Subcutaneous adipose tissue (tissue), 4 donors: Measurements from ENCODE around the gene MAPRE2. TPM values are rescaled to one million over a fixed set of nuclear protein-coding genes. Genes with fewer than 3 reads are reported as not detected.

ENCODE experiments used
- total RNA-seq, 4 donors: library from RNA; depleted of rRNA; stranded (reverse); fragments of >200 nt; gene quantifications; one replicate each; pipeline ENCODE4 v1.1.0, GENCODE V29; 2016
- TF ChIP-seq, protein P1 (sequence below): fragments of 450-650 bp; IDR thresholded peaks from one replicate; pipeline ENCODE4 v1.5.1; 2016; ENCODE audit warnings: low read depth, mild to moderate bottlenecking, control low read depth, antibody characterized with exemption, moderate library complexity

MAPRE2 gene
- total RNA-seq, 4 donors from 2014 or later: 11.9 to 27.6 (median 21.2) TPM

DNA sequence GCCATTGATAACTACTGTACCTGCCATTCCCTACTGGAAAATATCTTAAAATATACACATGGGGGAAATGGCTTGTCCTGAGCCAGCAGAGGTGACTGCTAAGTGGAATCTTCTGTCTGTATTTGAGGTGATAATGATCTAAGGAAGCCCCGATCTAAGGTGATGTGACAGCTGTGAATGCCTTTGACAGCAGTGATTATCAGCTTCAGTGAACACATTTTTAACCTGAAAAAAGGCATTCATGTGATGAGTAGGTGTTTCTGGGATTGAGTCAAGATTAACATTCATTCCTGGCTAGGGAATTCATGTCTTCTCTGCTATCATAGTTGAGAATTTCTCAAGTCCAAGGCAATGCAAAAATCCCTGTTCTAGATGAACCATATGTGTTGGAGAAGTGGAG, 9.1 kb upstream of the MAPRE2 start:
- TF ChIP-seq, protein P1, sequence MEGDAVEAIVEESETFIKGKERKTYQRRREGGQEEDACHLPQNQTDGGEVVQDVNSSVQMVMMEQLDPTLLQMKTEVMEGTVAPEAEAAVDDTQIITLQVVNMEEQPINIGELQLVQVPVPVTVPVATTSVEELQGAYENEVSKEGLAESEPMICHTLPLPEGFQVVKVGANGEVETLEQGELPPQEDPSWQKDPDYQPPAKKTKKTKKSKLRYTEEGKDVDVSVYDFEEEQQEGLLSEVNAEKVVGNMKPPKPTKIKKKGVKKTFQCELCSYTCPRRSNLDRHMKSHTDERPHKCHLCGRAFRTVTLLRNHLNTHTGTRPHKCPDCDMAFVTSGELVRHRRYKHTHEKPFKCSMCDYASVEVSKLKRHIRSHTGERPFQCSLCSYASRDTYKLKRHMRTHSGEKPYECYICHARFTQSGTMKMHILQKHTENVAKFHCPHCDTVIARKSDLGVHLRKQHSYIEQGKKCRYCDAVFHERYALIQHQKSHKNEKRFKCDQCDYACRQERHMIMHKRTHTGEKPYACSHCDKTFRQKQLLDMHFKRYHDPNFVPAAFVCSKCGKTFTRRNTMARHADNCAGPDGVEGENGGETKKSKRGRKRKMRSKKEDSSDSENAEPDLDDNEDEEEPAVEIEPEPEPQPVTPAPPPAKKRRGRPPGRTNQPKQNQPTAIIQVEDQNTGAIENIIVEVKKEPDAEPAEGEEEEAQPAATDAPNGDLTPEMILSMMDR: no peak

DNA sequence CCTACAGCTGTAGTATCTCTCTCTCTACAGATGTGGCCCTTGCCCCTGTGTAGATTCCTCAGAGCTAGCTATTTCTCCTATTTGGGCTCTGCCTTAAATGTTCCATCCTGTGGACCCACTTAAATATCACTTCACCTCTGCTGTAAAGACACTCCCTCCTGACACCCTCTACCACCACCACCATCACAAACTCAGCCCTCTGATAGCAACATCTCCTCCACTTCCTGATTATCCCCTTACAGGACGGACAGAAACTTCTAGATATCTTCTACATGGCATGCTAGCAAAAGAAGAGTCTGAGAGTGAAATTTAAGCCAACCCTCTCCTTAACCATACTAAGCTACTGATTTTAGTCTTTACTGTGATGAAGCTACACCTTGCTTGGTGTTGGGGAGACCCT, 3.2 kb upstream of the MAPRE2 start:
- TF ChIP-seq, protein P1: no peak

DNA sequence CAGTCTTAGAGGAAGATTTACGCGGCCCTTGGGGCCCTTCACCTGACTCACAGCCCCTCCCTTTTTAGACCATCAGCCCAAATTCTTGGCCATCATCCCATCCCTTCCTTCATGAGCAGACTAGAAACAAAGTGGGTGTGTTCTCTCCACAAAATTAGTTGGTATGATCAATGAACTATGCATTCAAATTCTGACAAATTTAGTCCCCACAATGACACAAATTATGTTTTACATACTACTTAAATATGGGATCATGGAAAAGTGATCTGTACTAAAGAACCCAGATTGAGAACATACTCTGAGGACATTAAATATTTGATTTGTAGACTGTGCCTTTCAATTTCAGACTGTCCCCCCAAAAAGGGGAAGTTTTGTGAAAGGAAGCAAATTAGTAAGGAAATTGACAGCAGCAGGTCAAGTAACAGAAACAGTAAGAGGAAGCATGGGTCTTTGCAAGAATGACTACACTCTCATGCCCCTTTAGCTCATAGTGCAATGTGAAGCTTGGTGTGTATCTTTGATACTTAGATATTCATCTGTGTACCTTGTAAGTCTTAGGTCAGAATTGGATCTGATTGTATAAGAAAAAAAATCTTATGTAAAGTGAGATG, 2.2 kb upstream of the MAPRE2 start:
- TF ChIP-seq, protein P1: no peak

DNA sequence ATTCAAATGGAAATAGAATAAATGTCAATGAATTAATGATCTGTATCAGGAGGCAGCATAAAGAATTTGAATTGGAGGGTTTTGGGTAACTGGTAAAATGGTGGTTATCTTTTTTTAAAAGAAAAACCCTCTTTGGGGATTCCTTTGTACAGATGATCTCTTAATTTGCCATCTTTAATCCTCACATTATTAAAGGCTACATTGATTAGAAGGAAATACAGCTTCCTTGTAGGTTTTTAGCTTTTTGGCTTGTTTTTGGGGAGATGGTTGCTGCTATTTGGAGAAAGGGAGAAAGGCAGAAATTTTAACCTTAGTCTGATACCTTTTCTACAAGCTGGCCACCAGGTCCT, 600 bp upstream of the MAPRE2 start:
- TF ChIP-seq, protein P1: no peak

DNA sequence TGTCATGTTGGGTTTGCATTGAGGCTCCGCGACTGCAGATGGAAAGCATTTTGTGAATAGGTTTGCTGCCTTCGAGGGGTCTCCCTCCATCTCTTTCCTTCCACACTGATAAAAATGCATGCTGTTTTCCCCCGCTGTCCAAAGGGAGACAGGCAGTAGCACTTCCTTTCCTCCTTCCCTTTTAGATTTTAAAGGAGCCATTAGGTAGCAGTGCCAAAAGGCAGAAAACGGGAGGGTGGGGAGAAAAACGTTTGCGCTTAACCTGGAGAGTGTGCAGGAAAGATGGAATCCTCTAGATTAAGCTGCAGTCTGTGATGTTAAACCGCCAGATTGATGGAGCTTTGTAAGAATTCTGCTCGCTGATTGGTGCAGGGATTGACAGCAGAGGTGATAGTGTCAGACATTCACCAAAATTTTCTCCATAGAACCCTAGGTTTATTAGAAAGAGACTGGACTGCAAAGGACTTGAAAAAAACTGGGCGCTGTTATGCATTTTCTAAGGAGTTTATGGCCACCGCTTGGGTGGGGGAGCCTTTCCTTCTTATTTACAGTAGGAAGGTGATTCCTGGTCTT, 688 bp downstream of the MAPRE2 start:
- TF ChIP-seq, protein P1: no peak

DNA sequence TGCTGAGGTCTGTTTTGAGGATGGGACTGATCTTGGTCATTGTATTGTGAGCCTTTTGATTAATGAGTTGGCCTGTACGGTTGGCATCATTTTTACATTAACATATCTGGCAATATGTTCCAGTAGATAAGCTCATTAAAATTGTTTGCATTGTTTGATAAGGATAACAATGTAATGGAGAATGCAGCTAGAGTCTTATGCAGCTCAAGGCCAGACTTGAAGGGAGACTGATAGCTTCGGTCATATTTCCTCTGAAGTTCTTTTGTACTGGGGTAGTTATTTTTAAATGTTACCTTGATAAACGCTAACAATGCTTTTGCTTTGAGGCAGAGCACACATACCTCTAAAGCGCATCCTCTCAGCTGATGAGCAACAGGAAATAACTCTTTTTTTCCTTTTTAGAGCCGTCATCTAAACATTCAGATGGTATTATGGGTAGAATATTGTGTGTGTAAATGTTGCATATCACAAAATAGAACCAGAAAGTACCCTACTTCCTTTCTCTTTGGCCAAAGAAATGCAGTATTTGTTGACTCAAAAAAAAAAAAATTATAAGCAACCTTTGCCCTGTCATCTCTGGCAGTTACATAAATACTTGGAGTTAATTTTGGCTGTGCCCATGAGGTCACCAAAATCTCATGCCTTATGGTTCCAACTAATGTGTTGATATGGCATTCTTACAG, 1.3 kb downstream of the MAPRE2 start:
- TF ChIP-seq, protein P1: no peak

DNA sequence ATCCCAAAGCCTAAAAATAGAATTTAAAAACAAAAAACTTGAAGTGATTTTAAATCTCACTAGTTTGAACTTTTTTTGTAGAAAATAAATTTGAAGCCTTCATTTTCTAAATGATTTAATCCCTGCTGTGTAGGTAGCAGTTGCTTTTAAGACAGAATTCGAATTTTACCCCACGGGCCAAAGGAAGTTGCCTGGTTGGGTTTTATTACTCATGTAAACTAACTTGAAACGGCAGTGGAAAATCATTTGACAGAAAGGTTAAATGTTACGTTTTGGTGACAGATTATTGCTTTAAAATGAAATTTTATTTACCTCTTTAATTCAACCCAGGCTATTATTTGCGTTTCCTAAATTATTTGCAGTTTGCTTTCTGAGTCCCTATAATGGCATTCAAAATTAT, 2.0 kb downstream of the MAPRE2 start:
- TF ChIP-seq, protein P1: no peak
